GM19351 (cell line): ENCODE measurements around the gene EDAR.

Experiments used
- ATAC-seq: cut with Tn5 transposase; IDR thresholded peaks from one replicate; pipeline ENCODE4 v1.9.1; 2021; ENCODE audit warnings: mild to moderate bottlenecking, moderate library complexity; ENCODE audit not compliant: unreplicated experiment

The EDAR gene

GRCh38 chr2:108926561-108927380 is 62.2 kb downstream of the EDAR start:
- no peak for ATAC-seq

GRCh38 chr2:108925735-108926134 is 63.3 kb downstream of the EDAR start:
- ATAC-seq, result no peak

DNA sequence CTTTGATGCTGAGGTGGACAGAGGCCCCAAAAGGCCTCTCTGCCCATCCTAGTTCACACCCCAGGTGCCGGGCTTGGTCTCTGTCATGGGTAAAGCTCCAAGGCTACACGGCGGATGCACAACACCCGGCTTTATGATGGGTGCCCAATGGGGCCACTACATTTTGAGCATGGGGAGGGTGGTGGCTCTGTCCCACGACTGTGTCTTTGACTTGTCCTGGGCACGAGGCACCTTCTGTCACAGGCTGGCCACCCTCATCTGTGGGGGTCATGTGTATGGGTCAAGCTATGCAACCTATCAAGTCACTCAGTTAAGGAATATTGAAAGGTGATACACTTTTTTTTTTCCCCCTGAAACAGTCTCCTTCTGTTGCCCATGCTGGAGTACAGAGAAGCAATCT is 63.7 kb downstream of the EDAR start:
- ATAC-seq, result no peak

DNA sequence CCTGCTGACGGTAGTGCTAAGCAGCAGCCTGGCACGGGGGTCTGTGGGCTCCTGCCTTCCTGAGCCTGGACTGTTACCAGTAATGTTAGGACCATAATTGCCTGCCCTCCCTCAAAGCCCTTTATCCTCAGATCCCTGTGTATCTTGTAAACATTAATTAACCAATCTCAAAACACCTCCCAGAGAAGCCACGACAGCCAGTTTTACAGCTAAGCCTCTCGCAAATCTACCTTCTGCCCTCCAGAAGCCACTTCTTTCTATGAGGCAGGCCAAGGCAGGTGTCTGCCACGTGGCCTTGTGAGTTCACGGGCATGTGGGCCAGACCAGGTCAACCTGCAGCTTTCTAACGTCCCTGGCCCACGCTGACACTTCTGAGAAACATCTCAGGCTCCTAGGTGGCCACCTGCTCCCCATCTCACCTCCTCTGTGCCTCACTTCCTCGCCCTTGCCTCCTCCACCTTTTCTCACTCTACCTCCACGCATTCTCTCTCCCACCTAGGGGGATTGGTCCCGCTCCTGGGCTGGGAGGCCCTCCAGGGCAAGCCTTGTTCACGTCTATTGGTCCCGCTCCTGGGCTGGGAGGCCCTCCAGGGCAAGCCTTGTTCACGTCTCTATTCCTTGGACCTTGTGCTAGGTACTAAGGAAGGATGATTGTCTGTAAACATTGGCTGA is 64.3 kb downstream of the EDAR start:
- ATAC-seq, result no peak

- ATAC-seq, result no peak
Observed at GRCh38 chr2:108923736-108924579, 65.1 kb downstream of the EDAR start.

- no peak for ATAC-seq
Observed at GRCh38 chr2:108923019-108923700, 65.9 kb downstream of the EDAR start.

GRCh38 chr2:108922141-108922915 is 66.7 kb downstream of the EDAR start:
- ATAC-seq, result no peak

GRCh38 chr2:108921096-108922030 is 67.7 kb downstream of the EDAR start:
- no peak for ATAC-seq

- ATAC-seq, result no peak
Observed at GRCh38 chr2:108920686-108921085, 68.3 kb downstream of the EDAR start.

DNA sequence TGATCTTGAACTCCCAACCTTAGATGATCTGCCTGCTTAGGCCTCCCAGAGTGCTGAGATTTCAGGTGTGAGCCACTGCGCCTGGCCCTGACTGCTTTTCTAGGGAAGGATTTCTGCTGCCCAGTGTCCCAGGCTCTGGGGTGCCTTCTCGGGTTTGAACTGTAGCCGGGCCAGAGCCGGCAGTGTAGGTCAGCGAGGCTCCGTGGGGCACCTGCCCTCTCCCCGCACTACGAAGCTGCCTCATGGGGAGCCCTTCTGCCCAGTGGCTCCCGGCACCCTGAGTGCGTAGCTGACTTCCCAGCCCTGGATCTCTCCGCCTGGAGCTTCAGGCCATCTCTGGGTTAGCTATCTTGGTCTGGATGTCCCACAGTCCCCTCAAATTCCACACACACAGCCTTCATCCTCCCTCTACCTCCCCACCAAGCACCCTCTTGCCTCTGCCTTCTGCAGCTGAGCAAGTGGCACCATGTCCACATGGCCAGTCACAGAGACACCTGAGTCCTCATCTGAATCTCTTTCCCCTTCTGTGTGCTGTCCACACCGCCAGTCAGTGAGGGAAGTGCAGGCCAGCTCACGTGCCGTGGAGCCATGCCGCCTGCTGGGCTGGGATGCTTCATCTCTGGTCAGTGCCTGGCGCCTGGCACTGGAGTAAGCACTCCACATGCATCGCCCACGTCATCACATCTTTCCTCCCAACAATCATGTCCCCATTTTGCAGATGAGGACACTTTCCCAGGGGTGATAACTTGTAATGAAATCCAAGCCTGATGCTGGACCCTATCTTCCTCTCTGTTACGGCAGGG is 69.2 kb downstream of the EDAR start:
- ATAC-seq, result no peak

GRCh38 chr2:108918941-108919341 is 70.1 kb downstream of the EDAR start:
- ATAC-seq, result no peak

GRCh38 chr2:108918156-108918874 is 70.7 kb downstream of the EDAR start:
- no peak for ATAC-seq

GRCh38 chr2:108917526-108917925 is 71.5 kb downstream of the EDAR start:
- ATAC-seq, result no peak

- no peak for ATAC-seq
Observed at GRCh38 chr2:108916796-108917421, 72.1 kb downstream of the EDAR start.

DNA sequence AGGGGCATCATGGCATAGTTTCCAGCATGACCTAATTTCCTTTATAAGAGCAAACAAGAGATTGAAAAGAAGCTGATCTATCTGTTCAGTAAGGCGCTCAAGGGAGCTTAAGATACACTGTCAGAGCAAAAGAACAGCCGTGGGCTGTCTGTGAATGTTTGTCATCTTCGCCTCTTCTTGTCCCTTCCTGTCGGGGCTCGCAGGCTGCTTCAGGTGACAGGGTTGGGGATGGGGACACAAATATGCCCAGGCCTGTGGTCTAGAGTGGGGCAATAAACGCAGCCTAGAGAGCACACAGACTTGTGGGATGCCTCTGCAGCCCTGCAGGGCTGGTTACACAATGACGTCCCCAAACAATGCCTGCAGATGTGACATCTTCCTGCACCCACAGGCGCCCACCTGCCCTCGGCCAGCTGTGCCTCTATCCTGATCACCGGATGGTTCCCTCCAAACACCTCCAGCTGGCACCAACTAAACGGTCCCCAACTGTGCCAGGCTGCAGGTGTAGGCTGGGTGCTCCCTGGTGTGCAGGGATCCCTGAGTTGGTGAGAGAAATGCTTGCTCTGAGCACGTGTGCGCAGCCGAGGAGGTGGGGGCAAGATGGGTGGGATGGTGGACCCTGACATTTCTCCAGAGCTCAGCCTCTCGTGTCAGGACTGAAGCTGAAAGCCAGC is 72.8 kb downstream of the EDAR start:
- no peak for ATAC-seq

GRCh38 chr2:108912629-108912902 is 76.5 kb downstream of the EDAR start:
- no peak for ATAC-seq
